NCI-H1092 treated with DMSO at 0.1 percent for 48 hours (cell line): ENCODE results near the gene RNF44.
"Not testable (repeated sequence)": the region's sequence is repeated elsewhere in the genome, so short reads cannot be mapped to it uniquely, and the experiment has no call there.

Experiments used
- DNase-seq: peaks from one replicate; lab custom pipeline; 2025; lab: John Stamatoyannopoulos, UW

Gene RNF44

DNA sequence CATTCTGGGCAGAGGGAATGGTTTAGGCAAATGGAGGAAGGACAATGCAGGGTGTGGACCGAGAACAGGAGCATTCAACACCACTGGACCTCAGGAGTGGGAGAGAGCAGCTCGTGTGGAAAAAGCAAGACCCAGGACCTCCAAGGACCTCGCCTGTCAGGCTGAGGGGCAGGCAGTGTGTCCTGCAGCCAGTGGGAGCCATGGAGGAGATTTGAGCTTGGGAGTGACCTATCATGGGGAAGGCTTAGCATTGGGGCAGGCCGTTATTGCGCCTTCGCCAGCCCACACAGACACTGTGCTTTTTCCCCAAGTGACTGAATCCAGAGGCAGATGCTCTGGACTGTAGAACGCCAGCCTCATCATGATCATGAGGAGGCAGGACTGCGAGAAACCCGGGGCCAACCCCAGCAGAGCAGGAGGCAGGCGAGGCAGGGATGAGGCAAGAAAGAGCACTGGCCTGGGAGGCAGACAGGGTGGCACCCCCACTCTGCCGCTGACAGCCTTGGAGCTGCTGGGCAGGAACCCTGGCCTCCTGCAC, 15.2 kb upstream of the RNF44 start:
- no peak for DNase-seq

DNA sequence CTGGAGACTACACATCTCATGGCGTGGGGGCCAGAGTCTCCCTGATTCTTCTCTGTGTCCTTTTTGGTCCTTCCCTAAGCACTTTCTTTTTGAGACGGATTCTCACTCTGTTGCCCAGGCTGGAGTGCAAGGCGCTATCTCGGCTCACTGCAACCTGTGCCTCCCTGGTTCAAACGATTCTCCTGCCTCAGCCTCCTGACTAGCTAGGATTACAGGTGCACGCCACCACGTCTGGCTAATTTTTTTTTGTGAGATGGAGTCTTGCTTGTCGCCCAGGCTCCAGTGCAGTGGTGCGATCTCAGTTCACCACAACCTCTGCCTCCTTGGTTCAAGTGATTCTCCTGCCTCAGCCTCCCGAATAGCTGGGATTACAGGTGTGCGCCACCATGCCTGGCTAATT, 13.7 kb upstream of the RNF44 start:
- not testable (repeated sequence) for DNase-seq

DNA sequence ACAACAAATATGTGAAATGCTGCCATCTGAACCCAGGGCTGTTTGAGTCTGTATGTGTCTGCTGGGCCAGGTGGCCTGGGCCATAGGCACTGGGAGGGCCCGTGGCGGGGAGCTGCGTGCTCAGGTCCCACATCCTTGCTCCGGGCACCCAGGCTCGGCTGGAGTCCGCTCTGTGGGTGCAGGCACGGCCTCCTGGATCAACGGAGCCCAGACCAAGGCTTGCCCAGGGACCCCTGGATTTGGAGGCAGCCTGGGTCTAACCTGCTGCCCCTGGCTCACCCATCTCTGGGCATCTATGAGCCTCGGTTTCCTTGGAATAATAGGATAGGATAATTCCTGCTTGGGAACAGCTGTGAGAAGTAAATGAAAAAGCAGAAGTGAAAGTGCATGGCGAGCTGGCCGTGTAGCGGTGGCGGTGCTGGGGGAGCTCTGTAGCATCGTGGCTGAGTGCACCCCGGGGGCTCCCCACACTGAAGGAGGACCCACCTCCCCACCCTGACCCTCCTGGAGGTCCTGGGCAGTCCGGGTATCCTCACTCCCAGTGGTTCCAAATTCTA, 13.2 kb upstream of the RNF44 start:
- no peak for DNase-seq

DNA sequence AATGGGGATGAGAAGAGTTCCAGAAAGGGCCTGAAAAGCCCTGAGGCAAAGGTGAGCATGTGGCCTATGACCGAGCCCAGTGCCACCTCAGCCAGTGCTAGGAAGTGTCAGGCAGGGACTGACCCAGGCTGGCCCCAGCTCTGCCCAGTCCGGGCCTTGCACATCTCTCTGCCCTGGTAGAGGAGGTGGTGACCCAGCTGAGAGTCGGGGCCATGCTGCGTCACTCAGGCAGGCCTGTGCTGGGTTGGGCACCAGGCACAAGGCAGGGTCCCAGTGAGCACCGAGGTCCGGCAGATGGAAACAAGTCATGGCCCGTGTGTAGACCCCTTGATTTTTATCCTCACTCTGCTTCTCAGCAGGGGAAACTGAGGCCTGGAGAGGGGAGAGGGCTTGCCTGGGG, 12.7 kb upstream of the RNF44 start:
- no peak for DNase-seq

DNA sequence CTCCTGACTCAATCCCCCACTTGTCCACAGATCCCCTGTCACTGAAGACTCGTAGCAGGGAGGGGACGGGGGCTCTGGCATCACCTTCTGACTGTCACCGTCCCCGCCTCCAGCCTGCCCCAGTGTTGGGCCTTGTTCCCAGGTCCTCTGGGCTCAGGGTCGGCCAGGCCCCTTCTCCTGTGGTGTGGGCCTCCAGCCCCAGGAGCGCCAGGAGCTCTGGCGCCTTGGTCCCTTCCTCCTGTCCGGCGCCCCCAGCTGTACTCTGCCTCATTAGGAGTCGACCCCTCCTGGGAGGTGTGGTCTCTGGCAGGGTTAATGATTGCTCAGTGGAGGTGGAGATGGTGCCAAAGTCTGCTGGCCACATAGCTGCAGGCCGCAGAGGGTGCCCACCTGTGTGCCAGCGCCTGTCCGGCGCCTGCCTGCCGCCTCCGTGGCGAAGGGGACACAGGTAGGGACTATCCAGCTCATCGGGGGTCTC, 11.8 kb upstream of the RNF44 start, which contains the start of gene CDHR2:
Gene CDHR2, plus strand, starts transcription at position 376 of the 478 bp plus-strand sequence. CDS start 16,011 bp downstream, outside the sequence.
- DNase-seq, result no peak

DNA sequence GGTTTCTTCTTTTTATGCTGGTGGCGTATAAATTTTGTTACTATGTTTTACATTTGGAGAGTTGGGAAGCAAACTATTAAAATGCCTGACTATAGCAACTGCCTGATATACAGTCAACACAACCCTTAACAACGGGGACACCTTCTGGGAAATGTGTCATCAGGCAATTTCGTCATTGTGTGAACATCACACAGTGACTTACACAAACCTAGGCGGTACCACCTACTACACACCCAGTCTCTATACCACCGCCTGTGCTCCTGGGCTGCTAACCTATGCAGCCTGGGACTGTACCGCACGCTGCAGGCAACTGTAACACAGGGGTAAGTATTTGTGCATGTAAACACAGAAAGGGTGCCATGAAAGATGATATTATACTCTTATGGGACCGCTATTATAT, 10.6 kb upstream of the RNF44 start:
- DNase-seq, result no peak

DNA sequence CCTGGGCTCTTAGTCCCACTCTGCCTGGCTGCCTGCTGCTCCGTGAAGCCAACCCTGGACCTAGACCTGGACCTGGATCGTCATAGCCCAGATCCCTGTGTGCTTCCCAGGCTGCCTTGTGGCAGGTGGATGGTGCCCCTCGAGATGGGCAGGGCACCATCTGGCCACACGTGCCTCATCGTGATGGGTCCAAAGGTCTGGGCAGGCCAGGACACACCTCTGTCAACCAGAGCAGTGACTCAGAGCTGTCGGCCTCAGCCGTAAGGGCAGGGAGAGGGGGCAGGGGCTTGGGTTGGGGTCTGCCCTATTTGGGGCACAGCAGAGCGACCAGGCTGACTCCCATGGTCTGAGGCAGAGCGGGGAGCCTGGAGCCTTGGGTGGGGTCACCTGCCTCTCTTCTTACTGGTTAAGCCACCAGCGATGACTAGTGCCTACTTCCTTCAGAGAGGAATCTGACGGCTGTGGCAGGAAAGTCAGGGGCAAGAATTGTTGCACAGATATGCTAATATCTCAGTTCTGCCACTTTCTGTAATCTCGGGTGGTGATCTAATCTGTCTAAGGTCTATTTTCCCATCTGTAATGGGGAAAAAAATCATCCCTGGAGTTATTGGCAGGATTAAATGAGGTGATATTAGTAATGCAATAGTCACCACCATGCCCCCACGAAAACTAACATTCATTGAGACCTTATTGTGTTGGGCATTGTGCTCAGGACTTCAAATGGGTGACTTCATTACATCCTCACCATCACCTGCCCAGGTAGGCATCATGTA, 8.7 kb upstream of the RNF44 start:
- DNase-seq, result no peak

DNA sequence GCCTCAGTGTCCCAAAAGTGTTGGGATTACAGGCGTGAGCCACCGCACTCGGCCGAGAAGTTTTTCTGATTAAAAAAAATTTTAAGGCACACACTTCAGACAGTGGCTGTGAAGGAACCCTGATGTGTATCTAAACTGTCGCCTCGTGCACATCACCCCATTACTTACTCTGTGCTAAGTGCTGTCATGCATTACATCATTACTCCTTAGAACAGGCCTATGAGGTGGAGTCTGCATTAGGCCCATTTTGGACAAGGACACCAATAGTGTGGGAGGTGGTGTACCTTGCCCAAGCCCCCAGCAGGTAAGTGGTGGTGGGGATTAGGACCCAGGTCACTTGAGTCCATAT, 8.2 kb upstream of the RNF44 start:
- DNase-seq, result no peak

DNA sequence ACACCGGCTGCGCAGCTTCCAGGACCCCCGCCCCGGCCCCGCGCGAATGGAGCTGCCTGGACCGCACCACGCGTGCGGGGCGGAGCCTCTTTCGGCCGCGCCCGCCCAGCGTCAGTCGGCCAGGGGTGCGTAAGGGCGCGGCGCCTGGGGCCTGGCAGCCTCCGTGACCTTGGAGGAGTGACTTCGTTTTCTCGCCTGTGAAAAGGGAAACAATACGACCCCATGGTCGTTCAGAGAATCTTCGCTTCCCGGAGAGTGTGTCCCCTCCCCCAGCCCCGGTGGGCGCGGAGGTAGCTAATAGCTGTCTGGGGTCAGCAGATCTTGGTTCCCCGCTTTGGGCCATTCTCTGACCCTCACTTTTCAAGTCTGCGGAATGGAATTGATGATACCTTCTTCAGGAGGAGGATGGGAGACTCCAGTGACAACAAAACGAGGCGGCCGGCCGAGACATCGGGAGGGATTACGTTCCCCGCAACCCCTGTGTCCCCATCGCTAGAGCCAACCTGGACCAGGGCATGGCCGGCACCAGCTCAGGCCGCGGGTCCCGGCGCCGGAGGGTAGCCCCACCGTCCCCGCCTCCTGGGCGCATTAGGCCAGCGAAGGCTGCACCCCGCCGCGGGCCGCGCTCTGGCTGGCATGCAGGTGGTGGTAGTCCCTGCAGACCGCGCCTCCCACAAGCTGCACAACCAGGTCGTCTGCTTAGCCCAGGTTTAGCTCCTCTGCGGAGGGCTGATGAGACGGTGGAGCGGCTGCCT, 6.4 kb upstream of the RNF44 start:
- peak; percentile 30 for DNase-seq

DNA sequence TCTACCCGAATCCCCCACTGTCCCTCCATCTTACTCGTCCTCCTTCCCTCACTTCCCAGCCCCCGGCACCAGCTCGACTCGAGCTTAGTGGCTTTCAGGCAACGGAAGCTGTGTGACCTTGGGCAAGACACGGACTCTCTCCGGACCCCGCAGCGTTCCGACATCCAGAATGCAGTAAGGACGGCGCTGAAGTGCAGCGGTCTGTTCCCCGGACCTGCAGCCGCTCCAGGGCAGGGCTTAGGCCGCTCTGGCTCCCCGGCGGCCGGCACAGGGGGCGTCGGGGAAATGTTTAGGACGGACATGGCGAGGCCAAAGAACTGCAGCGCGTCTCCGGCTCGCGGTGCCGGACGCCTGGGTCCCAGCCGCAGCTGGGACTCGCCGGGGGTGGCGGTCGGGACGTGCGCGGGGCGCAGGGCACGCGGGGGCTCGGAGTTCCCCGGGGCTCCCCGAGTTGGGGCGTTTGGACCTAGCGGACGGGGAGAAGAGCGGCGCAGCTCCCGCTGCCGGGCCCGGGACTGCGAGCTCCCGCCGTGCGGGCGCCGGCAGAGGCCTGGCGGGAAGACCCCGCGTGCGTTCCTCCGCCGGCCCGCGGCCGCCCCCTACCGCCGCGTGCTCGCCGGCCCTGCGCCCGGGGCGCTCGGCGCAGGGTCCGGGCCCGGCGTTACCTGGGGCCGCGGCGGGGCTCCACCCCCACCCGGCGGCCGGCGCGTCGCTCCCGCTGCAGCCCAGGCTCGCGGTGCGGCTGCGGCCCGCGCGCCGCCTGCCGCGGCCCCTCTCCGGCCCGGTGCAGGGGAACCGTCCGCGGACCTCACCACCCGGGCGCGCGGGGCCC, 5.6 kb upstream of the RNF44 start:
- DNase-seq, result no peak

DNA sequence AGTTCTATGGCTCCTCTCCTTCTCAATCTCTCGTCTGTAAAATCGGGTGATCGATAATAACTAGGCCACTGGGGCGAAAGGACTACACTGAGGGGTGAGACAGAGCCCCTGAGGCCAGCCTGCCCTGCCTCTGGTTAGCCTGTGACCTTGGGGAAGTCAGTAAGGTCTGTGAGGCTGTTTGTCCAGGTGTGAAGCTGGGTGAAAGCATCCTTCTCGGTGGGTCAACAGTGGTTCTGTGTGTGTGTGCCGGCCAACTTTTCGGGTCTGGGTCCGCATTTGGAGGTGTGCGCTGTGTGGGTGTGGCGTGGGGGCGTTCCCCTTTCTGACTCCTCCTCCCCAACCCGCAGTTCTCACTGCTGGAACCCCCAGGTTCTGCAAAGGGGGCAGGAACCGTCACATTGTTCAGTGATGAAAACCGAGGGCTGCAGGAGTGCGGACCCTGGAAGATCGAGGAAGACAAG, 5.0 kb upstream of the RNF44 start:
- no peak for DNase-seq

DNA sequence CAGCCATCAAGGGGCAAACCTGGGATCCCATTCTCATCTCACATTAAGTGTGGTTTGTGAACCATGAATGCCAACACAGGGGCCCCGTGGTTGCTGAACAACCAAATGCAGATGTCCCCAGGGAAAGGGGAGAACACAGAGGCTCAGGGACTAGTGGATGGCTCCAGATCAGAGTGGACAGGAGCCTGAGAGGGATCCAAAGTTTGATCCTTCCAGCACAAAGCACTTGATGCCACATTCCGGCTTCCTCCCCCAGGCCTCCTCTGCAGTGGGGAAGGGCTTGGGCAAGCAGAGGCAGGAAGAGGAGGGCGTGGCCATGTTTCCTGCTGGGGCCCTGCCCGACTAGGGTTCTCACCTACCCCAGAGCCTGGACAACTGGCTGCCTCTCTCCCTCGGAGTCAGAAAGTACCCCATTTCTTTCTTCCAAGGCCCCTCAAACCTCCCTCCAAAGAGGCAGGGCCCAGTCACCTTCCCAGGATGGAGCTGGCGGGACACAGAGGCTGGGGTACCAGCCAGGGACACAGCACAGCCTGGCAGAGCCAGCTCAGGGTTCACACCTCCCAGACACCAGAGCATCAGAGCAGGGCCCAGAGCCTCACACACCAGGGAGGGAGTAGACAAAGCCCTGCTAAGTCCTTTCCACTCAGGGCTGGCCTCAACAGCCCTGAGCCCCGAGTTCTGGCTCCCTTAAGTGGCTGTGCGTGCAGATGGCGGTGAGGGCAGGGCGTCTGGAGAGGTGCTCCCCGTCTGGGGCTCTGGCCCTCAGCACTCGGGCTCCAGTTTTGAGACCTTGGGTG, 4.3 kb upstream of the RNF44 start:
- no peak for DNase-seq

DNA sequence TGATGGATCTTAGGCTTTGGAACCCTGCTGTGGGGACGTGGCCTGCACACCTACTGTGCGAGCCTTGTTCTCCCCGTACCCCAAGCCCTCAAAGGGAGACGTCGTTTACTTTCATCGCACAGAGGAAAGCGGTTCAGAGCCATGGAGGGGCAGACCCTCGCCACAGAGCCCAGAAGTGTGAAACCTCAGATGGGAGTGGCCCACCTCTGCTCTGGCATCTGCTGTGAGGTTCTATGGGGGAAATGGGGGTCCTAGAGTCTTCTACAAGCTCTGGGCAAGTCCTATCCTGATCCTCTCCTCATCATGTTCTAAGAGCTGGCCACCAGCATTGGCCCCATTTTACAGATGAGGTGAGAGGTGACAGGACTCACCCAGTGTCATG, 3.7 kb upstream of the RNF44 start:
- no peak for DNase-seq

DNA sequence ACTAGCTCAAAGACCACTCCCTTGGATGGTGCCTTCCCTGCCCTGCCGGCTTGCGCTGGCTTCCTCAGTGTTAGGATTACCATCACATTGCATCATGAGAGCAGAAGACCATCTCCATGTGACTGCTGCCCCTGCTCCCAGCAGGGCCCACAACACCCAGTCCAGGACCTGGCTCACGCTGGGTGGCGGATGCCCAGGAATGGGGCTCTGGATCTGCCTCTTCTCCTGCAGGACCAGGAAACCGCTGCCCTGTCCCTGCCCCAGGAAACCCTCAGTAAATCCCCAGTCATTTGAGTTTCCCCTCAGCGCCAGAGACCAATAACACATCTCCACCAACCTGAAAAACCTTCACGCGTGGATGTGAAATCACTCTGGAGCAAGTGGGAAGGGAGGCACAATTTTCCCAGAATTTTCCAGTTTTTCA, 3.3 kb upstream of the RNF44 start:
- DNase-seq, result no peak

DNA sequence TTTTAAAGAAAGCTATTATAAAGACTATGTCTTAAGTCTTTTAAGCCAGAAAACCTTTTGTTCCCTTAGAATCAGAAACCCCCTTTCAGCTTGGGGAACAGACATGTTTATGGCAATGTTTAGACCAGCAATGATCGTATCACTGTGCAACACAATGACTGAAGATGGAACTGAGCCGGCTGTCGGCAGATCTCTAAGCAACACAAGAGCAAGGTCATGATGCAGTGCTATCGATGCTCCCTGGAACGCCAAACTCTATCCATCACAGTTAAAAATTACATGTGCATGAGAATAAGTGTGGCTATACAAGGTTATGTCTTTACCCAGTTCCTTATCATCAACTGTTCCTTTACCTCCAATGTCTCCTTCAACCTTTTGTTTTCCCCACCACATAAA, 1.8 kb upstream of the RNF44 start:
- DNase-seq, result no peak

DNA sequence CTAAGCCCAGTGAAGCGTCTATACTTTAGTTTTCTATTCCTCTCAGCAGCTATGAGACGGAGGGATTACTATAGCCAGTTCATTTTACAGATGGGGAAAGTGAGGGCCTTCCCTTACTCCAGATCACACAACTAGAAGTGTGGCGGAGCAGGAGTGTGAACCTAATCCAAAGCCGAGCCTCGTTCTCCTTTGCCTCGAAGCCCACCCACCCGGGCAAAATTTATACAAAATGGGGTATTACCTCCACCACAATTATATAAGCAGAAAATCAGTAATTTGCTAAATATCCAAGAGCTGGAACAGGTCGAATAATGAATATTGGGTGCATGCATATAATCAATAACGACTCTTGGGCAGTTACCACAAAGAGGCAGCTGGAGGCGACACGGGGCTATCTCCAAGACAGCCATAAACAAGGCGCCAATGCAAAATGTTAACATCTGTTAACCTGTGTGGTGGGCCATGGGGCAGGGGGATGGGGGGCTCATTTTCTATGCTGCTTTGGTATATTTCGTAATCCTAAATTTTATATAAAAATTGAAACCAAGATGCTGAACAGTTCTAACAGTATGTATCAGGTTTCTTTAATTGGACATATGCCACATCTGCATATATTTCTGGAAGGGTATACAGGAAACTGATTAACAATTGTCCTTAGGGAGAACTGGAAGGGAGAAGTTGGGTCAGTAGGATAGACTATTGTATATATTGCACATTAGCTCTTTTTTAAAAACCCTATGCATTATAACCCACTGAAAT, 1.2 kb upstream of the RNF44 start:
- DNase-seq, result no peak

DNA sequence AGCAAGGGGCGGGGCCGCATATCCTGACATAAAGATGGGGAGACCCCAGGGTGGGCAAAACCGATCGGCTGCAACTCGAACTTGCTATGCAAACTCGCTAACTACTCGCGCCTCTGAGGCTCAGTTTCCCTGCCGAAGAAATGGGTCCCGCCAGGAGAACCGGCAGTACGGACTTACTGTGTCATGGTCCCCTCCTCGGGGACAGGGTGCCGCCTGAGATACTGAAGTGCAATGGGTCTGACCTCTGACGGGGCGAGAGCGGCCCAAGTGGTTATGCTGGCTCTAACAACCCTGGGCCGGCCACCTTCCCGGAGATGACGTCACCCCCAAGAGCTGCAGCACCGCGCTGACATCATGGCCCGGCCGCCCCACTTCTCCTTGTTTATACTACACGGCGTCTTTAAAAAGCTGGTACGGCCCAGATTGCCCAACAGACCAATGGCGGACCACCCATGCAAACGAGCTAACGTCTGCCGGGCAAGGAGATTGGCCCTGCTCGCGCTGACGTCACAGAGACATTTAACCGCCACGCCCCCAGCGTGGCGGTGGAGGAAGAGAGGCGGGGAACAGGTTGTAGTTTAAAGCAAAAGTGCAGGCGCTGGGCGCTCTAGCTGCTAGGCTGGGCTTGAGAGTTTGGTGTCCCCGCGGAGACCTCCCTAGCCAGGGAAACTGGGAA, 490 bp upstream of the RNF44 start:
- DNase-seq, result peak; percentile 96

DNA sequence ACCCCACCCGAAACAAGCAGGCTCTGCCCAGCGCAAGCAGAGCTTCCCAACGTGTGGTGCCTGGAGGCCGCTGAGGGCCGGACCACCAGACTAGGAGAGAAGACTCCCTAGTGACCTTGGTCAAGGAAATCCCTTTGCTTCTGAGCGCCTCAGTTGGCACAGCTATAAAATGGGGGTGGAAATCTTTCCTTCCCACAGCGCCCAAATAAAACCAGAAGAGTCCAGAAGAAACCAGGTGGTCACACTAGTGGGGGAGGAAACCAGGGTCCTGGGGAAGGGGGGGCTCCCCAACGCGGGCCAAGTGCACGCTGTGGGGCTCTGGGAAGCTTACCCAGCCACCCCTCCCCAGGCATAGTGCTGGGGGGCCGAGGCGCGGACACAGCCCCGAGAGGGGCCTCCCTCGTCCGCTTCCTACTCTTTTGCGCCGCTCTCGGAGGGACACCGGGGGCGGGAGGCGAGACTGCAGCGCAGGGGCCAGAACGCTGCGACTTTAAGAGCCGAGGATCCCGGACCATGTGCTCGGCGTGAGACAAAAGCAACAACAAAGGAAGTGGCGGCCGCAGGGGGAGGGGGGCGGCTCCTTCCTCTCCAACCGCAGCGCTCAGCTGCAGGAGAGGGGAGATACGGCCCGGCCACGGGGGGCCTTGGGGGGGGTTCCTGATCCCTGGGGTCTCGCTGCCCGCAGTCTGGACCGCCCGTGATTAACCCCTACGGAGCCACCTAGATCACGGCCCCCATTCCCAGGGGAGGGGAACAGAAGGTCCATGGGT, 885 bp downstream of the RNF44 start:
- DNase-seq, result peak; percentile 61

DNA sequence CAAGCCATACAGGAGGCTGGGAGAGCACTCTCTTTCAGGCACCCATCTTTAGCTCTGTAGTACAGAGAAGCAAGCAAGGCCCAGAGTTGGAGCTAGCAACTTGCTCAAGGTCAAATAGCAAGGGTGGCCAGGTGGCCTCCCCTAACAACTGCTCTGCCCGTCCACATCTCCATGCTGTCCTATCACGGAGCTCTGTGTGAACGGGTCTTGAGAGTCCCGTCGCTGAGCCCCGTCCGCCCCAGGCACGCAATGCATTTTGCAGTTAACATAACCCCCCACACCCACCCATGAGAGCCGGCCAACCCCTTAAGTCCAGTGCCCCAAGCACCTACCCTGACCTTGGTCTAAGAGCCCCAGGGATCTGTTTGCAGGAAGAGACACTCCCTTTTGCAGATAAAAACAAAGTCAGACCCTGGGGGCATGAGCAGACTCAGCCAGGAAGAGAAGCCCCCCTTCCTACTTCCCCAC, 1.5 kb downstream of the RNF44 start:
- DNase-seq, result no peak
